NT2/D1 (cell line): Measurements from ENCODE around the gene C6orf52.
"Not testable (repeated sequence)": the region's sequence is repeated elsewhere in the genome, so short reads cannot be mapped to it uniquely, and the experiment has no call there.

ENCODE experiments used
- SUZ12 ChIP-seq: IDR thresholded peaks from 2 replicates; pipeline ENCODE4 v1.6.1; 2011; ENCODE audit not compliant: insufficient read length, insufficient read depth; ENCODE audit errors: extremely low read depth
- YY1 ChIP-seq: IDR thresholded peaks from 2 replicates; pipeline ENCODE4 v1.6.1; 2011; ENCODE audit not compliant: insufficient read length, insufficient read depth
- ZNF274 ChIP-seq: IDR thresholded peaks from 2 replicates; pipeline ENCODE4 v1.6.1; 2011; ENCODE audit warnings: mild to moderate bottlenecking, low read depth, low read length

DNA sequence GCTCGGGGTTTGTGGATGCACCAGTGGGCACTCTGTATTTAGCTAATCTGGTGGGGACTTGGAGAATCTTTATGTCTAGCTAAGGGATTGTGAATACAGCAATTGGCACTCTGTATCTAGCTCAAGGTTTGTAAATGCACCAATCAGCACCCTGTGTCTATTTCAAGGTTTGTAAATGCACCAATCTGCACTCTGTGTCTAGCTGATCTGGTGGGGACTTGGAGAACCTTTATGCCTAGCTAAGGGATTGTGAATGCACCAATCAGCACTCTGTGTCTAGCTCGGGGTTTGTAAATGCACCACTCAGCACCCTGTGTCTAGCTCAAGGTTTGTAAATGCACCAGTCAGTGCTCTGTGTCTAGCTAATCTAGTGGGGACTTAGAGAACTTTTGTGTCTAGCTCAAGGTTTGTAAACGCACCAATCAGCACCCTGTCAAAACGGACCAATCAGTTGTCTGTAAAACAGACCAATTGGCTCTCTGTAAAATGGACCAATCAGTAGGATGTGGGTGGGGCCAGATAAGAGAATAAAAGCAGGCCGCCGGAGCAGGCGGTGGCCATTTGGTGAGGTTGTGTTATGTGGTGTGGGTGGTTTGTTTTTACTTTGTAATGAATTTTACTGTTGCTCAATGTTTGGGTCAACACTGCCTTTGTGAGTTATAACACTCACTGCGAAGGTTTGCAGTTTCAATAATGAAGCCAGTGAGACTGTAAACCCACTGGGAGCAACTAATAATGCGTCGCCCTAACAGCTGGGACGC, 33.8 kb downstream of the C6orf52 start:
- not testable (repeated sequence) for TF ChIP-seq YY1, SUZ12, ZNF274
